H1 (cell line): ENCODE data around the gene TMCC1. TPM values are rescaled to one million over a fixed set of nuclear protein-coding genes. Genes with fewer than 3 reads are reported as not detected.

Source experiments
- CTCF ChIA-PET: fragments of 300-600 bp; sonication (Branson Sonifier 250); formaldehyde crosslinking; loops from one replicate; lab custom pipeline; 2021; ENCODE audit not compliant: partially characterized antibody; lab: Charles Lee
- POLR2A ChIA-PET: fragments of 300-600 bp; sonication (Branson Sonifier 250); formaldehyde crosslinking; loops from one replicate; lab custom pipeline; 2021; ENCODE audit warnings: inconsistent platforms; ENCODE audit not compliant: partially characterized antibody; lab: Charles Lee
- DNase-seq, 2 experiments: peaks; one replicate each; pipeline versions ENCODE4 v3.0.0 to v3.0.0-alpha.2; 2010 to 2022; ENCODE audit warnings: low spot score in 2 of 2, low read depth in 1 of 2, mixed read lengths in 1 of 2
- FAIRE-seq: peaks from 2 replicates; lab custom pipeline; 2011; peaks lifted over from hg19 to GRCh38; lab: Jason Lieb, UNC
- H2AFZ ChIP-seq: 2 replicates; pipeline ENCODE4 v1.8.1; 2012; ENCODE audit warnings: low read length, inconsistent platforms
- H2AK5ac ChIP-seq: 2 replicates; pipeline ENCODE4 v1.6.1; 2013; ENCODE audit warnings: low read depth, low read length
- H2BK120ac ChIP-seq: replicated peaks from 2 replicates; pipeline ENCODE3; 2013; ENCODE audit warnings: low read depth, low read length, inconsistent platforms
- H2BK12ac ChIP-seq: 2 replicates; pipeline ENCODE4 v1.6.1; 2013; ENCODE audit warnings: low read depth, low read length
- H2BK15ac ChIP-seq: 2 replicates; pipeline ENCODE4 v1.6.1; 2013; ENCODE audit warnings: low read length
- H2BK20ac ChIP-seq: 2 replicates; pipeline ENCODE4 v1.6.1; 2013; ENCODE audit warnings: low read length
- H2BK5ac ChIP-seq: 2 replicates; pipeline ENCODE4 v1.6.1; 2013; ENCODE audit warnings: low read depth, low read length
- H3K14ac ChIP-seq: 2 replicates; pipeline ENCODE4 v1.6.1; 2013; ENCODE audit warnings: inconsistent platforms; ENCODE audit not compliant: insufficient read length
- H3K18ac ChIP-seq: 2 replicates; pipeline ENCODE4 v1.6.1; 2013; ENCODE audit warnings: low read length; ENCODE audit errors: extremely low read depth
- H3K23ac ChIP-seq: 2 replicates; pipeline ENCODE4 v1.6.1; 2013; ENCODE audit warnings: inconsistent platforms; ENCODE audit not compliant: insufficient read length
- H3K23me2 ChIP-seq: 2 replicates; pipeline ENCODE4 v1.6.1; 2013; ENCODE audit warnings: low read depth, low read length
- H3K27ac ChIP-seq: 2 replicates; pipeline ENCODE4 v1.6.1; 2011; ENCODE audit warnings: low read depth, low read length, inconsistent platforms
- H3K27me3 ChIP-seq, 4 experiments: replicated peaks in 1 of 4; 1 replicate in 1 of 4; 2 replicates in 3 of 4; pipeline versions ENCODE4 v1.6.1 to v1.8.1; 2011 to 2013; ENCODE audit warnings: low read length in 3 of 4, mild to moderate bottlenecking in 3 of 4, inconsistent platforms in 2 of 4, mixed read lengths in 2 of 4, moderate library complexity in 1 of 4; ENCODE audit not compliant: control insufficient read depth in 3 of 4, insufficient read depth in 3 of 4; ENCODE audit errors: extremely low read depth in 1 of 4
- H3K36me3 ChIP-seq, 4 experiments: 2 replicates each; pipeline versions ENCODE4 v1.6.1 to v1.8.1; 2011 to 2013; ENCODE audit warnings: mild to moderate bottlenecking in 4 of 4, low read length in 3 of 4, moderate library complexity in 2 of 4, control low read depth in 1 of 4, inconsistent platforms in 1 of 4; ENCODE audit not compliant: insufficient read depth in 4 of 4, control insufficient read depth in 2 of 4
- H3K4ac ChIP-seq: replicated peaks from 2 replicates; pipeline ENCODE3; 2013; ENCODE audit warnings: low read length, low read depth, mixed read lengths, inconsistent platforms; ENCODE audit not compliant: insufficient read length
- H3K4me1 ChIP-seq, 4 experiments: replicated peaks in 1 of 4; 1 replicate in 1 of 4; 2 replicates in 3 of 4; pipeline versions ENCODE4 v1.6.1 to v1.8.1; 2011 to 2013; ENCODE audit warnings: low read length in 3 of 4, inconsistent platforms in 2 of 4, mixed read lengths in 1 of 4; ENCODE audit not compliant: insufficient read depth in 4 of 4, control insufficient read depth in 3 of 4
- H3K4me2 ChIP-seq, 2 experiments: 2 replicates each; pipeline versions ENCODE4 v1.6.1 to v1.8.1; 2011 to 2013; ENCODE audit warnings: low read depth in 2 of 2, low read length in 2 of 2, control low read depth in 1 of 2, inconsistent platforms in 1 of 2, mild to moderate bottlenecking in 1 of 2; ENCODE audit not compliant: insufficient read depth in 1 of 2
- H3K4me3 ChIP-seq, 4 experiments: fragments of 200-600, 300-600 bp in 1 of 4; sonication (generic), shearing (Covaris generic), sonication (Bioruptor Twin) in 1 of 4; 2 replicates each; pipeline versions ENCODE4 v1.5.1 to v1.8.1; 2011 to 2016; ENCODE audit warnings: low read length in 4 of 4, low read depth in 3 of 4, control low read depth in 2 of 4, inconsistent platforms in 2 of 4, mild to moderate bottlenecking in 2 of 4, mixed read lengths in 1 of 4, moderate library complexity in 1 of 4; ENCODE audit not compliant: insufficient read depth in 2 of 4; ENCODE audit errors: extremely low read depth in 1 of 4
- H3K56ac ChIP-seq: replicated peaks from 2 replicates; pipeline ENCODE3; 2013; ENCODE audit warnings: low read depth, mild to moderate bottlenecking, mixed read lengths, low read length, inconsistent platforms; ENCODE audit not compliant: insufficient read length
- H3K79me1 ChIP-seq: 2 replicates; pipeline ENCODE4 v1.6.1; 2013; ENCODE audit warnings: low read depth, low read length, control low read depth
- H3K79me2 ChIP-seq, 2 experiments: 2 replicates each; pipeline versions ENCODE4 v1.6.1 to v1.8.1; 2012 to 2013; ENCODE audit warnings: low read length in 2 of 2, mild to moderate bottlenecking in 2 of 2, inconsistent platforms in 1 of 2; ENCODE audit not compliant: insufficient read depth in 2 of 2, control insufficient read depth in 1 of 2
- H3K9ac ChIP-seq, 4 experiments: replicated peaks in 1 of 4; 1 replicate in 1 of 4; 2 replicates in 3 of 4; pipeline versions ENCODE4 v1.6.1 to v1.8.1; 2011 to 2013; ENCODE audit warnings: low read depth in 3 of 4, low read length in 3 of 4, control low read depth in 2 of 4, mild to moderate bottlenecking in 2 of 4, moderate library complexity in 2 of 4, inconsistent platforms in 1 of 4; ENCODE audit errors: extremely low read depth in 1 of 4
- H3K9me3 ChIP-seq, 2 experiments: 2 replicates each; pipeline versions ENCODE4 v1.6.1 to v1.8.1; 2012 to 2013; ENCODE audit warnings: mild to moderate bottlenecking in 2 of 2, moderate library complexity in 2 of 2, control low read depth in 1 of 2, inconsistent platforms in 1 of 2, low read depth in 1 of 2, low read length in 1 of 2, mixed read lengths in 1 of 2; ENCODE audit not compliant: insufficient read depth in 2 of 2
- H4K20me1 ChIP-seq, 2 experiments: replicated peaks in 1 of 2; 2 replicates each; pipeline versions ENCODE3 to v1.8.1; 2011 to 2013; ENCODE audit warnings: inconsistent platforms in 2 of 2, low read length in 2 of 2, mild to moderate bottlenecking in 1 of 2; ENCODE audit not compliant: insufficient read depth in 2 of 2, control insufficient read depth in 1 of 2
- H4K5ac ChIP-seq: 2 replicates; pipeline ENCODE4 v1.6.1; 2013; ENCODE audit warnings: low read length, low read depth, mixed read lengths, inconsistent platforms; ENCODE audit not compliant: insufficient read length
- H4K8ac ChIP-seq: 2 replicates; pipeline ENCODE4 v1.8.0; 2013; ENCODE audit warnings: mild to moderate bottlenecking, moderate library complexity, low read length, inconsistent platforms; ENCODE audit not compliant: insufficient read depth; ENCODE audit errors: extremely low read depth
- H4K91ac ChIP-seq: replicated peaks from 2 replicates; pipeline ENCODE3; 2013; ENCODE audit warnings: low read length, mixed read lengths, inconsistent platforms; ENCODE audit not compliant: insufficient read length
- ASH2L ChIP-seq: fragments of 200-600, 300-600 bp; sonication (generic); IDR thresholded peaks from one replicate; pipeline ENCODE4 v1.7.1; 2017; ENCODE audit warnings: low read length
- BACH1 ChIP-seq: IDR thresholded peaks from 2 replicates; pipeline ENCODE4 v1.6.1; 2012; ENCODE audit warnings: low read length, improper control_type of control experiment
- GABPA ChIP-seq: IDR thresholded peaks from 2 replicates; pipeline ENCODE4 v1.6.1; 2011; ENCODE audit warnings: mild to moderate bottlenecking, low read length, moderate library complexity, borderline replicate concordance; ENCODE audit not compliant: insufficient read depth
- JUN ChIP-seq: IDR thresholded peaks from 2 replicates; pipeline ENCODE4 v1.6.1; 2011; ENCODE audit warnings: low read depth, mild to moderate bottlenecking, improper control_type of control experiment, low read length
- MAX ChIP-seq: IDR thresholded peaks from 2 replicates; pipeline ENCODE4 v1.6.1; 2012; ENCODE audit warnings: inconsistent platforms
- RAD21 ChIP-seq, 2 experiments: IDR thresholded peaks in 1 of 2; conservative IDR thresholded peaks in 1 of 2; 2 replicates each; pipeline ENCODE4 v1.6.1; 2011; ENCODE audit warnings: low read depth in 2 of 2, low read length in 2 of 2, improper control_type of control experiment in 1 of 2, inconsistent platforms in 1 of 2, mild to moderate bottlenecking in 1 of 2, moderate library complexity in 1 of 2
- SP2 ChIP-seq: IDR thresholded peaks from 2 replicates; pipeline ENCODE4 v1.6.1; 2012; ENCODE audit warnings: mild to moderate bottlenecking, low read length, inconsistent platforms
- WGBS, 2 experiments: shearing (Covaris generic) in 1 of 2; methylation state at CpG; one replicate each; pipeline versions ENCODE4 v1.1.6 to v1.1.7; 2013 to 2015; ENCODE audit warnings: low lambda C conversion rate in 2 of 2, mixed read lengths in 2 of 2, inconsistent platforms in 1 of 2, low coverage in 1 of 2, missing lambda C conversion rate in 1 of 2; ENCODE audit not compliant: insufficient replicate concordance in 2 of 2, insufficient coverage in 1 of 2, insufficient read length in 1 of 2; ENCODE audit errors: extremely low coverage in 1 of 2, missing lambda C conversion rate in 1 of 2; 5-methylcytosine and 5-hydroxymethylcytosine counted together
- polyA plus RNA-seq, 7 experiments: library from polyadenylated mRNA; depleted of rRNA in 3 of 7; stranded (reverse) in 5 of 7; unstranded in 2 of 7; fragments of >200 nt in 5 of 7; fragments of 200-250 nt in 2 of 7; gene quantifications; 1 replicate in 5 of 7; 2 replicates in 1 of 7; 4 replicates in 1 of 7; pipeline versions ENCODE4 v1.2.1 to v1.2.3, GENCODE V29; 2011 to 2013; ENCODE audit warnings: missing spikeins in 2 of 7, mixed read lengths in 2 of 7
- total RNA-seq: library from RNA; stranded (reverse); fragmentation: NEBNext Ultra II Directional; extraction: Animal tissue kit (Norgen Biotek cat#: 25700); gene quantifications from 2 replicates; pipeline ENCODE4 v1.2.1, GENCODE V29; 2021

TMCC1 gene
- total and polyA plus RNA-seq, 2 of the 8 experiments (the other 6 are each of a cell fraction or from before 2014, with no cell fraction given): 10.4 to 27.1 TPM

GRCh38 chr3:129857899-129858298 is 35.6 kb downstream of the TMCC1 start:
- H3K9ac ChIP-seq: peak overlapping the region in 1 of 4 experiments; percentile 34; a peak in 1 of 7 replicates
- no peak overlapping the region for H4K5ac ChIP-seq
- no peak overlapping the region for H3K18ac ChIP-seq
- H4K20me1 ChIP-seq: no peaks in the 10 kb centered on the region
- no peak overlapping the region for H3K27ac ChIP-seq
- H2BK120ac ChIP-seq: no peak overlapping the region
- no peaks in the 10 kb centered on the region for H3K9me3 ChIP-seq
- no peaks in the 10 kb centered on the region; a peak in 1 of 8 replicates for H3K36me3 ChIP-seq
- no peaks in the 10 kb centered on the region; the same call in 1 of the 2 replicates for H3K23me2 ChIP-seq
- no peak overlapping the region for H3K23ac ChIP-seq
- H3K4me2 ChIP-seq: no peak overlapping the region
- no peak overlapping the region for H3K56ac ChIP-seq
- H3K79me2 ChIP-seq: peaks cover 0 to 30% of the 10 kb centered on the region in 2 experiments; a peak in 2 of 4 replicates
- WGBS, 2 experiments: 83% methylated on average over 1 of the region's 1 CpG; no CpG with 5 or more reads in 1 of the 2 experiments
- H4K8ac ChIP-seq: no peak overlapping the region
- POLR2A ChIA-PET: no interaction called here
- CTCF ChIA-PET: interaction anchor here (0.8 to 1.3 kb wide), 4 partner anchors 10 to 28 kb away, joined by 3 to 4 read pairs (median 3); no protein-coding TSS in a partner anchor
- DNase-seq (no peak), FAIRE-seq (no peak)
- H4K91ac ChIP-seq: no peak overlapping the region
- H2AFZ ChIP-seq: no peak overlapping the region
- no peak overlapping the region for H2BK5ac ChIP-seq
- H2BK15ac ChIP-seq: no peak overlapping the region
- H2BK20ac ChIP-seq: no peak overlapping the region
- no peak overlapping the region for H2AK5ac ChIP-seq
- no peak overlapping the region for H3K14ac ChIP-seq
- H3K4ac ChIP-seq: no peak overlapping the region
- no peaks in the 10 kb centered on the region for H3K27me3 ChIP-seq
- H3K79me1 ChIP-seq: no peaks in the 10 kb centered on the region
- H3K4me1 ChIP-seq: no peaks in the 10 kb centered on the region
- no peak overlapping the region for H2BK12ac ChIP-seq
- no peak overlapping the region for H3K4me3 ChIP-seq
- TF ChIP-seq SP2 (no peak), MAX (no peak), RAD21 (IDR thresholded peaks at IDR 0.05 in 1 of 2, conservative IDR thresholded peaks at IDR 0.05 in 1 of 2; ENCODE audit: low read depth in 2 of 2, low read length in 2 of 2) (no peak), ASH2L (no peak), GABPA (no peak), BACH1 (no peak), JUN (no peak)
